Endothelial cell of umbilical vein (primary cell): ENCODE measurements around the gene AOX1. TPM values are rescaled to one million over a fixed set of nuclear protein-coding genes. Genes with fewer than 3 reads are reported as not detected.

Experiments
- BruUV-seq: library from RNA; stranded (reverse); fragments of 400-500 nt; replicated peaks from 2 replicates; lab custom pipeline; 2021; lab: Mats Ljungman, UMichigan
- CTCF ChIA-PET: fragments of 300-600, 350-600 bp; sonication (Branson Sonifier 250); formaldehyde crosslinking; loops from one replicate; lab custom pipeline; 2021; ENCODE audit warnings: antibody characterized with exemption, inconsistent platforms; lab: Charles Lee
- POLR2A ChIA-PET: fragments of 300-600, 350-600 bp; sonication (Branson Sonifier 250); formaldehyde crosslinking; loops from one replicate; lab custom pipeline; 2021; ENCODE audit warnings: antibody characterized with exemption, inconsistent platforms; lab: Charles Lee
- DNase-seq: peaks from one replicate; pipeline ENCODE4 v3.0.0-alpha.2; 2011; ENCODE audit warnings: low read depth, low spot score
- FAIRE-seq: peaks from 2 replicates; lab custom pipeline; 2011; peaks lifted over from hg19 to GRCh38; lab: Jason Lieb, UNC
- H2AFZ ChIP-seq: 2 replicates; pipeline ENCODE4 v1.6.0; 2012; ENCODE audit warnings: low read depth, low read length, control low read depth, inconsistent platforms
- H3K27ac ChIP-seq: 2 replicates; pipeline ENCODE4 v1.5.1; 2011; ENCODE audit warnings: low read depth, mild to moderate bottlenecking, control low read depth, low read length, moderate library complexity; ENCODE audit not compliant: insufficient read depth
- H3K27me3 ChIP-seq, 2 experiments: 2 replicates each; pipeline versions ENCODE4 v1.6.0 to v1.6.1; 2011; ENCODE audit warnings: low read length in 2 of 2, mixed read lengths in 1 of 2; ENCODE audit not compliant: control insufficient read depth in 2 of 2, insufficient read depth in 2 of 2
- H3K36me3 ChIP-seq, 2 experiments: 2 replicates in 1 of 2; 3 replicates in 1 of 2; pipeline ENCODE4 v1.5.1; 2011; ENCODE audit warnings: low read length in 2 of 2, mild to moderate bottlenecking in 1 of 2, moderate library complexity in 1 of 2; ENCODE audit not compliant: control insufficient read depth in 2 of 2, insufficient read depth in 2 of 2; ENCODE audit errors: extremely low read depth in 1 of 2
- H3K4me1 ChIP-seq: 3 replicates; pipeline ENCODE4 v1.5.1; 2011; ENCODE audit warnings: mild to moderate bottlenecking, low read length; ENCODE audit not compliant: control insufficient read depth, insufficient read depth; ENCODE audit errors: extremely low read depth
- H3K4me2 ChIP-seq: 2 replicates; pipeline ENCODE4 v1.6.1; 2011; ENCODE audit warnings: low read length, control low read depth, mixed read lengths; ENCODE audit not compliant: insufficient read depth
- H3K4me3 ChIP-seq, 3 experiments: fragments of 200-600 bp in 1 of 3; sonication (generic), shearing (Covaris generic) in 1 of 3; replicated peaks in 1 of 3; 2 replicates each; pipeline ENCODE4 v1.5.1; 2011 to 2016; ENCODE audit warnings: control low read depth in 3 of 3, low read length in 3 of 3, mild to moderate bottlenecking in 2 of 3, inconsistent platforms in 1 of 3, low read depth in 1 of 3, moderate library complexity in 1 of 3; ENCODE audit not compliant: insufficient read depth in 1 of 3
- H3K79me2 ChIP-seq: 2 replicates; pipeline ENCODE4 v1.6.0; 2012; ENCODE audit warnings: low read length, inconsistent platforms; ENCODE audit not compliant: control insufficient read depth, insufficient read depth
- H3K9ac ChIP-seq: replicated peaks from 2 replicates; pipeline ENCODE3; 2011; ENCODE audit warnings: low read length, control low read depth; ENCODE audit not compliant: insufficient read depth; ENCODE audit errors: extremely low read depth
- H3K9me1 ChIP-seq: replicated peaks from 3 replicates; pipeline ENCODE4 v1.6.0; 2011; ENCODE audit warnings: mild to moderate bottlenecking, low read length; ENCODE audit not compliant: control insufficient read depth, insufficient read depth; ENCODE audit errors: extremely low read depth
- H3K9me3 ChIP-seq: replicated peaks from 2 replicates; pipeline ENCODE4 v1.5.1; 2012; ENCODE audit warnings: low read length, inconsistent platforms; ENCODE audit not compliant: control insufficient read depth, insufficient read depth
- H4K20me1 ChIP-seq: replicated peaks from 2 replicates; pipeline ENCODE3; 2011; ENCODE audit warnings: mild to moderate bottlenecking, low read length; ENCODE audit not compliant: control insufficient read depth, insufficient read depth; ENCODE audit errors: extremely low read depth
- EZH2 ChIP-seq: IDR thresholded peaks from 2 replicates; pipeline ENCODE4 v1.6.1; 2012; ENCODE audit warnings: borderline replicate concordance, low read depth, mild to moderate bottlenecking, moderate library complexity, low read length, inconsistent platforms; ENCODE audit not compliant: severe bottlenecking
- GATA2 ChIP-seq: IDR thresholded peaks from 2 replicates; pipeline ENCODE4 v1.7.0; 2011; ENCODE audit warnings: low read depth, mild to moderate bottlenecking, moderate library complexity, mixed read lengths, low read length; ENCODE audit not compliant: insufficient read length, insufficient read depth
- MYC ChIP-seq: IDR thresholded peaks from one replicate; pipeline ENCODE4 v1.6.1; 2011; ENCODE audit warnings: mild to moderate bottlenecking, low read depth, low read length
- POLR2AphosphoS5 ChIP-seq: IDR thresholded peaks from 2 replicates; pipeline ENCODE4 v1.6.1; 2012; ENCODE audit warnings: low read depth, mild to moderate bottlenecking, control low read depth, low read length, moderate library complexity; ENCODE audit not compliant: insufficient read depth
- dilution Hi-C: fragments of 300-500 bp; cut with MboI; formaldehyde crosslinking; loops from one replicate; pipeline ENCODE4 v1.15.0; 2019; ENCODE audit warnings: low sequenced_read_pairs; ENCODE audit not compliant: extremely low pct_ligation_motif_present
- intact Hi-C: fragments of 100-400 bp; cut with micrococcal nuclease; formaldehyde crosslinking; loops from one replicate; pipeline ENCODE4 v1.10.0; 2022
- polyA plus RNA-seq, 4 experiments: library from polyadenylated mRNA; depleted of rRNA in 3 of 4; stranded (reverse) in 3 of 4; unstranded in 1 of 4; fragments of >200 nt; gene quantifications; 2 replicates each; pipeline versions ENCODE4 v1.2.1 to v1.2.3, GENCODE V29; 2011 to 2012; ENCODE audit warnings: missing spikeins in 1 of 4
- total RNA-seq: library from RNA; stranded (reverse); gene quantifications from 2 replicates; pipeline ENCODE4 v1.2.3, GENCODE V29; 2021

The AOX1 gene
- total and polyA plus RNA-seq, 2 donors (not counting 3 experiments of a cell fraction or from before 2014, with no cell fraction given): 0.03 to 0.46 TPM

DNA sequence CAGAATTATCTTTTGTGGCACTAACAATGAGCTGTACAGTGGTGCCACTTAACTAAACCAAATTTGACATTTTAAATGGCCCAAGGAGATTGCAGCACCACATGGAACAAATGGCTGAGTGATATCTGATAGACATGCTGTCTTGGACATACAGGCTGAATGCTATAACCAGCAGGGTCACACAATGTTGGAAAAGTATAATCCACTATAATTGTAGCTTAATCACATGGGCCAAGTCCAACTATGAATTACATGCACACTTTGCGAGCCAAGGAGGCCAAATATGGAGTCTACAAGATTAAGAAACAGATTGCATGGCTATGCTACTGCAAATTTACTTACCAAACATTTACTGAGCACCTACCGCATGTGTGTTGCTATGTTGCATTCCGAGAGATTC, 69.0 kb downstream of the AOX1 start:
- CTCF ChIA-PET: no interaction called here
- no peak for DNase-seq

DNA sequence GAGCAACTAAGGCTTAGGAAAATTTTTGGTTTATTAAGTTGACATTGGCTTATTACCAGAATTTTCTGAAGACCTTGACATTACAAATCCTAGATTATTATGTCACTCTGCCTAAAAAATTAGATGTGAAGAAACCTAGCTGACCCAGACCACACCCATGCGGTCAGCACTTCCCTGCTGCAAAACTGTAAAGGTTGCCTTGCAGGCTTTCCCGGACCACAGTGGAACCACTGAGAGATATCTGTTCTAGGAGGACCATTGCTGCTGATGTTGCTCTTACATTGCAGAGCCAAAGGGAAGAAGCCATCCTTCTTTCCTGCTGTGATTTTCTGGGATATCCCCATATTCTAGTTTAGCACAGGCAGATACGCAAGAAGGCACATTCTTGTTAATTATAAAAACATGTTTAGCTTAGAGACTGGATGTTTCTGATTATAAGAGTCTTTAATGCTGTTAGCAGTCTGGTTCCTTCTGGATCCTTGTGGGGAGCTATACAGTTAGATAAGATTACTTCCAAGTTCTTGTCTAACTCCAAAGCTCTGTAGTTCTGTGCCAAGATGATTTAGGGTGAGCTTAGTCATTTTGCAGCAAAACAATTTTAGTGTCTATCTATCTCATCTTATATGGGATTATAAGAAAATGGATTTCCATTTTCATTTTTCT, 70.2 kb downstream of the AOX1 start:
- Histone ChIP-seq H3K27ac (no peak overlapping the region), H3K9ac (no peak overlapping the region), H3K9me1 (no peaks in the 10 kb centered on the region), H3K4me3 (no peak overlapping the region), H3K4me2 (no peak overlapping the region), H3K9me3 (no peaks in the 10 kb centered on the region), H3K36me3 (no peaks in the 10 kb centered on the region), H4K20me1 (no peaks in the 10 kb centered on the region), H3K79me2 (no peaks in the 10 kb centered on the region), H2AFZ (no peak overlapping the region), H3K27me3 (peaks cover 5 to 17% of the 10 kb centered on the region in 2 experiments), H3K4me1 (no peaks in the 10 kb centered on the region)
- DNase-seq: no peak
- BruUV-seq: no TSS peak
- ChIA-PET CTCF (no interaction called here), POLR2A (no interaction called here)
- intact Hi-C loops: no loop called here
- dilution Hi-C loops: no loop called here
- no peak for FAIRE-seq
- TF ChIP-seq MYC (no peak), GATA2 (no peak)

More for the DNA sequence above, 69.0 kb downstream of the AOX1 start:
- Histone ChIP-seq H3K9me3 (no peaks in the 10 kb centered on the region), H3K27me3 (peaks cover 7 to 16% of the 10 kb centered on the region in 2 experiments), H3K4me2 (no peak overlapping the region), H3K9ac (no peak overlapping the region), H3K4me3 (no peak overlapping the region), H3K4me1 (no peaks in the 10 kb centered on the region), H3K79me2 (no peaks in the 10 kb centered on the region), H4K20me1 (no peaks in the 10 kb centered on the region), H3K27ac (no peak overlapping the region), H3K9me1 (no peaks in the 10 kb centered on the region), H2AFZ (no peak overlapping the region), H3K36me3 (no peaks in the 10 kb centered on the region)
- dilution Hi-C loops (no loop called here), intact Hi-C loops (no loop called here)
- FAIRE-seq: no peak
- TF ChIP-seq POLR2AphosphoS5 (no peak), EZH2 (no peak)
- POLR2A ChIA-PET: no interaction called here
- BruUV-seq: no TSS peak
